OCI-LY3 (cell line): ENCODE measurements around the gene RERE.

ENCODE experiments used
- H2AFZ ChIP-seq: fragments of 200-600, 300-600 bp; shearing (Covaris generic); 2 replicates; pipeline ENCODE4 v1.6.0; 2014; ENCODE audit warnings: antibody characterized with exemption, low read depth, low read length
- H3K27ac ChIP-seq: fragments of 200-600, 300-600 bp; sonication (generic); 2 replicates; pipeline ENCODE4 v1.5.1; 2014; ENCODE audit warnings: mild to moderate bottlenecking, low read length, moderate library complexity, mixed read lengths
- H3K27me3 ChIP-seq: fragments of 200-600, 300-600 bp; sonication (generic); 2 replicates; pipeline ENCODE4 v1.6.1; 2014; ENCODE audit warnings: low read depth, low read length, mixed read lengths
- H3K36me3 ChIP-seq: fragments of 200-600, 300-600 bp; sonication (generic); replicated peaks from 2 replicates; pipeline ENCODE3; 2014; ENCODE audit warnings: low read depth, low read length, mixed read lengths
- H3K4me1 ChIP-seq: fragments of 300-600, 200-600 bp; sonication (generic); 2 replicates; pipeline ENCODE4 v1.6.1; 2014; ENCODE audit warnings: low read length, mixed read lengths
- H3K4me2 ChIP-seq: fragments of 200-600, 300-600 bp; sonication (generic); 2 replicates; pipeline ENCODE4 v1.6.1; 2014; ENCODE audit warnings: low read length, mixed read lengths
- H3K4me3 ChIP-seq: fragments of 300-600, 200-600 bp; sonication (generic); 2 replicates; pipeline ENCODE4 v1.5.1; 2014; ENCODE audit warnings: antibody characterized with exemption, mild to moderate bottlenecking, low read length, moderate library complexity
- H3K79me2 ChIP-seq: fragments of 300-600, 200-600 bp; shearing (Covaris generic); 2 replicates; pipeline ENCODE4 v1.6.1; 2014; ENCODE audit warnings: mild to moderate bottlenecking, low read length, mixed read lengths
- H3K9ac ChIP-seq: fragments of 300-600, 200-600 bp; shearing (Covaris generic); 2 replicates; pipeline ENCODE4 v1.6.0; 2014; ENCODE audit warnings: mild to moderate bottlenecking, low read length, moderate library complexity
- H3K9me3 ChIP-seq: fragments of 200-600, 300-600 bp; shearing (Covaris generic); 2 replicates; pipeline ENCODE4 v1.6.1; 2014; ENCODE audit warnings: low read length, mixed read lengths; ENCODE audit not compliant: insufficient read depth
- H4K20me1 ChIP-seq: fragments of 200-600, 300-600 bp; sonication (generic); 2 replicates; pipeline ENCODE4 v1.6.1; 2016; ENCODE audit warnings: low read length, mixed read lengths; ENCODE audit not compliant: insufficient read depth
- EZH2phosphoT487 ChIP-seq: fragments of 200-600 bp; shearing (Covaris generic); IDR thresholded peaks from 2 replicates; pipeline ENCODE4 v1.6.1; 2018; ENCODE audit warnings: antibody characterized with exemption, mixed run types, low read depth
- TF ChIP-seq, protein P1 (sequence below): fragments of 200-600, 300-600 bp; sonication (generic); IDR thresholded peaks from 2 replicates; pipeline ENCODE4 v1.5.1; 2014; ENCODE audit warnings: antibody characterized with exemption, low read length, low read depth

Gene RERE

DNA sequence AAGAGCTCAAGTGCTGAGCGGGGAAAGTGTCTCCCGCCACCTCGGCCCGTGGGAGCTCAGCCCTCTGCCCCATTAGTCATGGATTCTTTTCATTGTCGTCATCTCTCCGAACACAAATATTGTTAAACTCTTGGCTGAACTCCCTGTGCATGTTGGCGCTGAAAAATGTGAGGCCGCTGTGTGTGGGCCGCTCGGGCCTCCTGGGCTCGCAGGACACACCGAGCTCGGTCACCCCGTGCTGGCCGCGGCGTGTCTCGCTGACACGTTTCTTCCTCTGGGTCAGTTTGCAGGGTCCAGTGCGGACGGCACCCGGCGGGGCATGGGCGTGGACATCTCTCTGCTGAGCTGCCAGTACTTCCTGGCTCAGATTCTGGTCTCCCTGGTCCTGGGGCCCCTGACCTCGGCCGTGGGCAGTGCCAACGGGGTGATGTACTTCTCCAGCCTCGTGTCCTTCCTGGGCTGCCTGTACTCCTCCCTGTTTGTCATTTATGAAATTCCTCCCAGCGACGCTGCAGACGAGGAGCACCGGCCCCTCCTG is 473.9 kb downstream of the RERE start:
- no peaks in the 10 kb centered on the region for H3K79me2 ChIP-seq
- no peaks in the 10 kb centered on the region for H4K20me1 ChIP-seq
- H3K27me3 ChIP-seq, result no peaks in the 10 kb centered on the region
- no peaks in the 10 kb centered on the region for H3K9me3 ChIP-seq
- no peak overlapping the region for H3K4me2 ChIP-seq
- no peak overlapping the region for H3K4me3 ChIP-seq
- no peak overlapping the region for H3K9ac ChIP-seq
- no peaks in the 10 kb centered on the region for H3K36me3 ChIP-seq
- no peak overlapping the region for H2AFZ ChIP-seq
- H3K27ac ChIP-seq, result no peak overlapping the region
- H3K4me1 ChIP-seq, result no peaks in the 10 kb centered on the region
- no peak for TF ChIP-seq EZH2phosphoT487
- TF ChIP-seq, protein P1, sequence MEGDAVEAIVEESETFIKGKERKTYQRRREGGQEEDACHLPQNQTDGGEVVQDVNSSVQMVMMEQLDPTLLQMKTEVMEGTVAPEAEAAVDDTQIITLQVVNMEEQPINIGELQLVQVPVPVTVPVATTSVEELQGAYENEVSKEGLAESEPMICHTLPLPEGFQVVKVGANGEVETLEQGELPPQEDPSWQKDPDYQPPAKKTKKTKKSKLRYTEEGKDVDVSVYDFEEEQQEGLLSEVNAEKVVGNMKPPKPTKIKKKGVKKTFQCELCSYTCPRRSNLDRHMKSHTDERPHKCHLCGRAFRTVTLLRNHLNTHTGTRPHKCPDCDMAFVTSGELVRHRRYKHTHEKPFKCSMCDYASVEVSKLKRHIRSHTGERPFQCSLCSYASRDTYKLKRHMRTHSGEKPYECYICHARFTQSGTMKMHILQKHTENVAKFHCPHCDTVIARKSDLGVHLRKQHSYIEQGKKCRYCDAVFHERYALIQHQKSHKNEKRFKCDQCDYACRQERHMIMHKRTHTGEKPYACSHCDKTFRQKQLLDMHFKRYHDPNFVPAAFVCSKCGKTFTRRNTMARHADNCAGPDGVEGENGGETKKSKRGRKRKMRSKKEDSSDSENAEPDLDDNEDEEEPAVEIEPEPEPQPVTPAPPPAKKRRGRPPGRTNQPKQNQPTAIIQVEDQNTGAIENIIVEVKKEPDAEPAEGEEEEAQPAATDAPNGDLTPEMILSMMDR, result no peak

DNA sequence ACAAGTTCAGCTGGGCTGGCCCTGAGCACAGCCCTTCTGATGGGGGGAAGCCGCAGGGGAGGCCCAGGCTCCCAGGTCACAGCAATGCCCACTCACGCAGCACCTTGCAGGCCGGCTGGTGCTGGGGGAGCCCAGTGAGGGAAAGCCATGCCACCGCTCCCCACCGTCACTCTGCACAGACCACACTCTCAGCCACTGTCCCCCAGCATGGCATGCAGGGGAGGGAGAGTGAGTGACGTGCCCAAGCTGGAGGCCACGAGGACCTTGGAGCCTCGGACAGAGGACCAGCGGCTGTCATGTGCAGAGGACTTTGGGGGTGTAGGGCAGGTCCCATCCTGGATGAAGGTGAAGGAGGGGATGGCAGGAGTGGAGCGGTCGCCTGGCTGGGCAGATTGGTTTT is 474.4 kb downstream of the RERE start:
- Histone ChIP-seq H3K9me3 (no peaks in the 10 kb centered on the region), H3K4me3 (no peak overlapping the region), H3K4me2 (no peak overlapping the region), H3K27ac (no peak overlapping the region), H3K4me1 (no peaks in the 10 kb centered on the region), H3K9ac (no peak overlapping the region), H4K20me1 (no peaks in the 10 kb centered on the region), H3K79me2 (no peaks in the 10 kb centered on the region), H3K27me3 (no peaks in the 10 kb centered on the region), H2AFZ (no peak overlapping the region), H3K36me3 (no peaks in the 10 kb centered on the region)
- no peak for TF ChIP-seq EZH2phosphoT487
- TF ChIP-seq, protein P1, result no peak

DNA sequence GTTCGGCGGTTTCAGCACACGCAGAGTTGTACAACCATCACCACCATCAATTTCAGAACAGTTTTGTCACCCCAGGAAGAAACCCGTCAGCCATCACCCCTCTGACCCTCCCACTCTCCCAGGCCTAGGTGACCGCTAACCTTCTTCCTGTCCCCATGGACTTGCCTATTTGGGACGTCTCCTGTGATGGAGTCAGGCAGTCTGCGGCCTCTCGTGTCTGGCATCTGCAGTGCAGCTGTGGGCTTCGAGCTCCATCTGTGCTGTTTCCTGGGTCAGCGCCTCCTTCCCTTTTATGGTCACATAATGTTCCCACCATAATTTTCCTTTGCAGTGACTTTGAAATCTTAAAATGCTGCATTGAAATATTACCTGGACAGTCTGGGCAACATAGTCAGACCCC is 475.1 kb downstream of the RERE start:
- Histone ChIP-seq H3K4me3 (no peak overlapping the region), H4K20me1 (no peaks in the 10 kb centered on the region), H3K4me1 (no peaks in the 10 kb centered on the region), H3K9me3 (no peaks in the 10 kb centered on the region), H3K79me2 (no peaks in the 10 kb centered on the region), H3K27me3 (no peaks in the 10 kb centered on the region), H3K36me3 (no peaks in the 10 kb centered on the region), H3K27ac (no peak overlapping the region), H3K9ac (no peak overlapping the region), H2AFZ (no peak overlapping the region), H3K4me2 (no peak overlapping the region)
- TF ChIP-seq, protein P1, result no peak
- TF ChIP-seq EZH2phosphoT487, result no peak

DNA sequence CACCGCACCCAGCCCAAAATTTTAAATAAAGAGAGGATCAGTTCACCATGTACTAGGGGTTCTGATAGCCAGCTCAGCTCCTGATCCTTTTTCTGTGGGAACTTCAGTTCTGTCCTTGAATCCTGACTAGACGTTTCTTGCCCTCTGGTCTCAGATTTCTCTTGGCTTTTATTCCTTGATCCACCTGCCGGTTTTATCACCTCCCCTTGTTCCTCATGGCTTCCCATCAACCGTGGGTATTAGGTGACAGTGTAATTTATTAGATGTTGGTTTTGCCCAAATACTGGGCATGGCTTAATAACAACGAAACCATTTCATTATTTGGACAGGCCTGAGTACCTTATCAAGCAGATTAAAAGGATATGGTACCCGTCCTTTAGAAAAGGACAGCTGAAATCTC is 477.0 kb downstream of the RERE start:
- no peak overlapping the region for H3K9ac ChIP-seq
- H3K27ac ChIP-seq, result no peak overlapping the region
- no peak overlapping the region for H2AFZ ChIP-seq
- H3K79me2 ChIP-seq, result no peaks in the 10 kb centered on the region
- no peaks in the 10 kb centered on the region for H3K36me3 ChIP-seq
- no peaks in the 10 kb centered on the region for H3K9me3 ChIP-seq
- H3K4me3 ChIP-seq, result no peak overlapping the region
- no peaks in the 10 kb centered on the region for H3K27me3 ChIP-seq
- no peaks in the 10 kb centered on the region for H4K20me1 ChIP-seq
- no peaks in the 10 kb centered on the region for H3K4me1 ChIP-seq
- no peak for TF ChIP-seq EZH2phosphoT487
- TF ChIP-seq, protein P1, result no peak
- no peak overlapping the region for H3K4me2 ChIP-seq
